ENCODE measurements around the gene PPP3CA.
"Not testable (repeated sequence)": the region's sequence is repeated elsewhere in the genome, so short reads cannot be mapped to it uniquely, and the experiment has no call there.

Gene PPP3CA

DNA sequence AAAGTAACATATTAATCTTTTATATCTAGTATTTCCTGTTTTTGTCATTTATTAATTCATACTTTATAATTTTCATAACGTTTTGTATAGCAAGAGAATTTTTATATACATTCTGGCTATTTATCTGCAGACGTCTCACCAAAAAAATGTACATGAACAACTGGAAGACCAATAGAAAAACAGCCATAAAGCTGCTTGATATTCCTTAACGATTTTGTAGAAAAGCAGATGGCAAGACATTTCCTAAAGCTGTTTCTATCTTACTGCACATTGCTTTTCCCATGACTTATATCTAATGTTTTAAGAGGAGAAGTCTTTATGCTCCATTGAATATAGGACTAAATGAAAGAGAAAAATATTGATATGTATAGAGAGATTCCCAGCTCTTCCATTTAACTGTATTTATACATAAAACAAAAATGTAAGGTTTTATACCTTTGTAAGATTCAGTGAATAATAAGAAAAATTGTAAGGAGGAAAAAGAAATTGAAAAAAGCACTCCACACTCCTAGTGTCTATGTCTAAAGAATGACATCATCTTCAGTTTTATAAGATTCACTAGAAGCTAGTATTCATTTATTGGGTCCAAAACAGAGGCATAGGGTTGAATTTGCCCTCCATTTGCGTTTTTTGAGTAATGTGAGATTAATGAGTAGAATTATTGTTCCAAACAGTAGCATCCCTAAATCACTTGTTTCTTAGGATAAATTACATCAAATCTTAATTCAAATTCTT is 248.5 kb downstream of the PPP3CA start:
- Histone ChIP-seq H3K27me3 (replicated peaks; ENCODE audit: insufficient read depth, low read length) (no peaks in the 10 kb centered on the region), H3K9ac (ENCODE audit: low read length) (no peak overlapping the region), H3K4me1 (ENCODE audit: low read length) (peaks cover 7% of the 10 kb centered on the region), H3K27ac (ENCODE audit: low read length) (no peak overlapping the region), H3K36me3 (replicated peaks; ENCODE audit: insufficient read depth, low read length) (no peaks in the 10 kb centered on the region), H3F3A (ENCODE audit: insufficient read depth, low read length) (no peaks in the 10 kb centered on the region), H3K9me2 (replicated peaks; ENCODE audit: insufficient read depth, low read length) (no peaks in the 10 kb centered on the region), H3K79me2 (ENCODE audit: low read length) (no peaks in the 10 kb centered on the region), H4K20me1 (ENCODE audit: insufficient read depth, low read length) (no peaks in the 10 kb centered on the region), H3K4me2 (ENCODE audit: low read depth, low read length) (no peak overlapping the region), H3K4me3 (ENCODE audit: low read length) (no peak overlapping the region), H3K9me3 (replicated peaks; ENCODE audit: insufficient read depth, low read length) (no peaks in the 10 kb centered on the region), H2AFZ (ENCODE audit: low read length) (no peak overlapping the region)
- no peak for DNase-seq
- TF ChIP-seq EZH2 (optimal IDR thresholded peaks at IDR 0.05; ENCODE audit: low read depth, low read length): no peak
- TF ChIP-seq, protein P1, sequence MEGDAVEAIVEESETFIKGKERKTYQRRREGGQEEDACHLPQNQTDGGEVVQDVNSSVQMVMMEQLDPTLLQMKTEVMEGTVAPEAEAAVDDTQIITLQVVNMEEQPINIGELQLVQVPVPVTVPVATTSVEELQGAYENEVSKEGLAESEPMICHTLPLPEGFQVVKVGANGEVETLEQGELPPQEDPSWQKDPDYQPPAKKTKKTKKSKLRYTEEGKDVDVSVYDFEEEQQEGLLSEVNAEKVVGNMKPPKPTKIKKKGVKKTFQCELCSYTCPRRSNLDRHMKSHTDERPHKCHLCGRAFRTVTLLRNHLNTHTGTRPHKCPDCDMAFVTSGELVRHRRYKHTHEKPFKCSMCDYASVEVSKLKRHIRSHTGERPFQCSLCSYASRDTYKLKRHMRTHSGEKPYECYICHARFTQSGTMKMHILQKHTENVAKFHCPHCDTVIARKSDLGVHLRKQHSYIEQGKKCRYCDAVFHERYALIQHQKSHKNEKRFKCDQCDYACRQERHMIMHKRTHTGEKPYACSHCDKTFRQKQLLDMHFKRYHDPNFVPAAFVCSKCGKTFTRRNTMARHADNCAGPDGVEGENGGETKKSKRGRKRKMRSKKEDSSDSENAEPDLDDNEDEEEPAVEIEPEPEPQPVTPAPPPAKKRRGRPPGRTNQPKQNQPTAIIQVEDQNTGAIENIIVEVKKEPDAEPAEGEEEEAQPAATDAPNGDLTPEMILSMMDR (IDR thresholded peaks at IDR 0.05; ENCODE audit: low read length): no peak
- no peak for TF ChIP-seq EZH2phosphoT487 (IDR thresholded peaks at IDR 0.05; ENCODE audit: low read length)

DNA sequence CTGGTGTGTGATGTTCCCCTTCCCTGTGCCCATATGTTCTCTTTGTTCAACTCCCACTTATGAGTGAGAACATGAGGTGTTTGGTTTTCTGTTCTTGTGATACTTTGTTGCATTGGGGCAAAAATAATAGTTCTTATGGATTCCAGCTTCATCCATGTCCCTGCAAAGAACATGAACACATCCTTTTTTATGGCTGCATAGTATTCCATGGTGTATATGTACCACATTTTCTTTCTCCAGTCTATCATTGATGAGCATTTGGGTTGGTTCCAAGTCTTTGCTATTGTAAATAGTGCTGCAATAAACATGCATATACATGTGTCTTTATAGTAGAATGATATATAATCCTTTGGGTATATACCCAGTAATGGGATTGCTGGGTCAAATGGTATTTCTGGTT is 254.7 kb downstream of the PPP3CA start:
- not testable (repeated sequence) for DNase-seq

DNA sequence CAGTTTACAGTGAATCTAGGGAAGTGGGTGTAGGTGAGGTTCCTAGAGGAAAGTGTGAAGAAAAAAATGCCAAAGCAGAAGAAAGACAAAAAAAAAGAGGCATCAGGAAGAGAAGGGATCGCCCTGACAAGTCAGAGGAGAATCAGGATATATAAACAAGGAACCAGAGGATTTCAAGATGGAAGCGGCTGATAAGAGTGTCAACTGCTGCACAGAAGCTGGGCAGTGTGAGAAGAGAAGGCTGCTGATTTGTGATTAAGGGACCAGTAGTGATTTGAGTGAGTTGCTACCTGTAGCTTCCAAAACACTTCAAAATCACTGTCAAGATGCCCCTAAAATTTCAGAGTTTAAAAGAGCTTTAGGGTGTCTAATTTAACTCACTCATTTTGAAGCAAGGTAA is 258.2 kb downstream of the PPP3CA start:
- Histone ChIP-seq H3K4me1 (ENCODE audit: low read length) (peaks cover 12% of the 10 kb centered on the region), H3K36me3 (replicated peaks; ENCODE audit: insufficient read depth, low read length) (no peaks in the 10 kb centered on the region), H3K4me2 (ENCODE audit: low read depth, low read length) (no peak overlapping the region), H3K4me3 (ENCODE audit: low read length) (no peak overlapping the region), H2AFZ (ENCODE audit: low read length) (no peak overlapping the region), H3K27me3 (replicated peaks; ENCODE audit: insufficient read depth, low read length) (no peaks in the 10 kb centered on the region), H3K79me2 (ENCODE audit: low read length) (no peaks in the 10 kb centered on the region), H3F3A (ENCODE audit: insufficient read depth, low read length) (peaks cover 11% of the 10 kb centered on the region; the same call in 1 of the 2 replicates), H3K9me3 (replicated peaks; ENCODE audit: insufficient read depth, low read length) (no peaks in the 10 kb centered on the region), H3K9me2 (replicated peaks; ENCODE audit: insufficient read depth, low read length) (no peaks in the 10 kb centered on the region), H4K20me1 (ENCODE audit: insufficient read depth, low read length) (no peaks in the 10 kb centered on the region), H3K9ac (ENCODE audit: low read length) (no peak overlapping the region), H3K27ac (ENCODE audit: low read length) (no peak overlapping the region)
- DNase-seq: no peak
- TF ChIP-seq EZH2 (optimal IDR thresholded peaks at IDR 0.05; ENCODE audit: low read depth, low read length) (no peak), EZH2phosphoT487 (IDR thresholded peaks at IDR 0.05; ENCODE audit: low read length) (no peak)
- TF ChIP-seq, protein P1 (IDR thresholded peaks at IDR 0.05; ENCODE audit: low read length): no peak

More for the DNA sequence above, 254.7 kb downstream of the PPP3CA start:
- not testable (repeated sequence) for H3K9ac ChIP-seq (ENCODE audit: low read length); H3K4me1 ChIP-seq (ENCODE audit: low read length); H3K36me3 ChIP-seq (replicated peaks; ENCODE audit: insufficient read depth, low read length); H3K4me2 ChIP-seq (ENCODE audit: low read depth, low read length); H2AFZ ChIP-seq (ENCODE audit: low read length); H3K79me2 ChIP-seq (ENCODE audit: low read length); H3K9me2 ChIP-seq (replicated peaks; ENCODE audit: insufficient read depth, low read length); H3F3A ChIP-seq (ENCODE audit: insufficient read depth, low read length); H3K9me3 ChIP-seq (replicated peaks; ENCODE audit: insufficient read depth, low read length); H4K20me1 ChIP-seq (ENCODE audit: insufficient read depth, low read length); H3K27me3 ChIP-seq (replicated peaks; ENCODE audit: insufficient read depth, low read length); H3K4me3 ChIP-seq (ENCODE audit: low read length); H3K27ac ChIP-seq (ENCODE audit: low read length)

Data from MM.1S (cell line).